Thyroid gland (tissue), 4 donors: ENCODE measurements around the gene IL1B.

Experiments
- POLR2A ChIP-seq, 2 donors: fragments of 450-650 bp; IDR thresholded peaks; one replicate each; pipeline ENCODE4 v1.6.1; 2017; ENCODE audit warnings: antibody characterized with exemption in 2 of 2, mild to moderate bottlenecking in 2 of 2, moderate library complexity in 1 of 2
- TF ChIP-seq, protein P1 (sequence below), 6 experiments: fragments of 200-600 bp in 3 of 6; fragments of 450-650 bp in 3 of 6; sonication (generic) in 3 of 6; IDR thresholded peaks; one replicate each; pipeline ENCODE4 v1.5.1; 2016 to 2019; ENCODE audit warnings: antibody characterized with exemption in 6 of 6, mild to moderate bottlenecking in 2 of 6, inconsistent platforms in 1 of 6, moderate library complexity in 1 of 6

DNA sequence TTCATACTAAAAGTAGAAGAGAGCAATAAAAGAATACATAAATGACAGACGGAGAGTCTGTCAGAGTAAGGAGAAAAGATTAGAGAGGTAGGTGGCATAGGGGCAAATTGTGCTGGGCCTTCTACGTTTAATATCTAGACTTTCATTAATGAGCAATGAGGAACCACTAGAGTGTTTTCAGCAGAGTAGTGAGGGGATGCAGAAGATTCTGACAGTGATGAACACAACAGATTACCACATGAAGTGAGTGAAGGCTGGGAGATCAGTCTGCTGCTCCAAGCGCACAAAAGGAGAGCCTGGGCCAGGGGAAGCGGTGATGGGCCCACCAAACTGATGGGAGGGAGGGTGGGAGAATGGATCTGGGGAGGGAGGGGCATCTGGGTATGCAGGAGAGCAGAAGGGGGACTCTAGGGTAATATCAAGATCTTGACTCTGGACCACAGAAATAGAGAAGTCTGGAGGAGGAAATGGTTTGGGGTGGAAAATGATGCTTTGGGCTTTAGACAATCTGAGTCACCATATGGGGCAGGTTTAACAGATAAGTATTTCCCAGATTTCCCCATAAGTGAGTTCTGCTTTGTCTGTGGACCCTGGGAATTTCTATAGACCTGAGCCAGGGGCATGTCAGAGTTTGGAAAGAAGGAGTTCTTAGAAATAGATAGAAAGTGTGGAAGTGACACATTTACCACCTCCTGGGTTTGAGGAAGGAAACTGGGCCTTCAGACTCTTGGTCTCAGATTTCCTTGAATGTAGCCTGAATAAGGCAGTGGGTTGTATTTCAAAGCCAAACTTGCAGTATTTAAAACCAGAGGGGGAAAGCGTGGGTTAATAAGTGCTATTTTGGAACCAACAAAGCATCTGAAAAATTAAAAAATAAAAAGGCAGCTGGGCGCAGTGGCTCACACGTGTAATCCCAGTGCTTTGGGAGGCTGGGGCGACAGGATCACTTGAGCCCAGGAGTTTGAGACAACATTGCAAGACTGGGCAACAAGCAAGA, 37.3 kb downstream of the IL1B start:
- no peak for TF ChIP-seq POLR2A (IDR thresholded peaks at IDR 0.05)
- TF ChIP-seq, protein P1, sequence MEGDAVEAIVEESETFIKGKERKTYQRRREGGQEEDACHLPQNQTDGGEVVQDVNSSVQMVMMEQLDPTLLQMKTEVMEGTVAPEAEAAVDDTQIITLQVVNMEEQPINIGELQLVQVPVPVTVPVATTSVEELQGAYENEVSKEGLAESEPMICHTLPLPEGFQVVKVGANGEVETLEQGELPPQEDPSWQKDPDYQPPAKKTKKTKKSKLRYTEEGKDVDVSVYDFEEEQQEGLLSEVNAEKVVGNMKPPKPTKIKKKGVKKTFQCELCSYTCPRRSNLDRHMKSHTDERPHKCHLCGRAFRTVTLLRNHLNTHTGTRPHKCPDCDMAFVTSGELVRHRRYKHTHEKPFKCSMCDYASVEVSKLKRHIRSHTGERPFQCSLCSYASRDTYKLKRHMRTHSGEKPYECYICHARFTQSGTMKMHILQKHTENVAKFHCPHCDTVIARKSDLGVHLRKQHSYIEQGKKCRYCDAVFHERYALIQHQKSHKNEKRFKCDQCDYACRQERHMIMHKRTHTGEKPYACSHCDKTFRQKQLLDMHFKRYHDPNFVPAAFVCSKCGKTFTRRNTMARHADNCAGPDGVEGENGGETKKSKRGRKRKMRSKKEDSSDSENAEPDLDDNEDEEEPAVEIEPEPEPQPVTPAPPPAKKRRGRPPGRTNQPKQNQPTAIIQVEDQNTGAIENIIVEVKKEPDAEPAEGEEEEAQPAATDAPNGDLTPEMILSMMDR (IDR thresholded peaks at IDR 0.05) = no peak
